ENCODE data around the gene UQCRC2. TPM values are rescaled to one million over a fixed set of nuclear protein-coding genes. Genes with fewer than 3 reads are reported as not detected.

Gene UQCRC2
- total RNA-seq, 1 experiment from 2014 or later: 167 TPM

GRCh38 chr16:22007159-22007508 lies 54.0 kb downstream of the UQCRC2 start:
- Histone ChIP-seq H3K79me2 (ENCODE audit: low read length) (no peaks in the 10 kb centered on the region; the same call in 1 of the 2 replicates), H3K9me2 (replicated peaks; ENCODE audit: insufficient read depth, low read length) (no peaks in the 10 kb centered on the region)

GRCh38 chr16:22007509-22008214 lies 54.5 kb downstream of the UQCRC2 start, which contains the start of gene MOSMO:
MOSMO (plus strand) TSS chr16:22008111; CDS start chr16:22008302, 191 bp downstream.
- H3K9me3 ChIP-seq (ENCODE audit: low read length): no peaks in the 10 kb centered on the region
- peaks cover 23% of the 10 kb centered on the region for H3K4me1 ChIP-seq (ENCODE audit: low read length)
- H3K9me2 ChIP-seq (replicated peaks; ENCODE audit: insufficient read depth, low read length): no peaks in the 10 kb centered on the region
- H3K36me3 ChIP-seq (ENCODE audit: insufficient read depth, low read length): no peaks in the 10 kb centered on the region
- peak within 1 kb of the TSS; percentile 95 for H3K9ac ChIP-seq (ENCODE audit: low read length)
- no peaks in the 10 kb centered on the region for H3K27me3 ChIP-seq (ENCODE audit: low read length)
- no peak within 1 kb of the TSS for H3K27ac ChIP-seq (ENCODE audit: low read length)
- H2AFZ ChIP-seq (ENCODE audit: low read length): peak within 1 kb of the TSS; percentile 98
- peak within 1 kb of the TSS; percentile 98 for H3K4me3 ChIP-seq (ENCODE audit: low read length)
- H3K4me2 ChIP-seq (ENCODE audit: low read depth, low read length, poor library complexity, severe bottlenecking): peak within 1 kb of the TSS; percentile 97
- DNase-seq: peak; percentile 80
- H3K79me2 ChIP-seq (ENCODE audit: low read length): no peaks in the 10 kb centered on the region; the same call in 1 of the 2 replicates
- peaks cover 8% of the 10 kb centered on the region; the same call in 1 of the 2 replicates for H4K20me1 ChIP-seq (ENCODE audit: insufficient read depth, low read depth, low read length)

More at GRCh38 chr16:22007159-22007508, 54.0 kb downstream of the UQCRC2 start:
- Histone ChIP-seq H3K9ac (ENCODE audit: low read length) (peak overlapping the region; percentile 84), H2AFZ (ENCODE audit: low read length) (peak overlapping the region; percentile 98), H3K4me2 (ENCODE audit: low read depth, low read length, poor library complexity, severe bottlenecking) (peak overlapping the region; percentile 92), H3K27me3 (ENCODE audit: low read length) (no peaks in the 10 kb centered on the region), H3K4me1 (ENCODE audit: low read length) (peaks cover 18% of the 10 kb centered on the region), H3K36me3 (ENCODE audit: insufficient read depth, low read length) (no peaks in the 10 kb centered on the region), H3K4me3 (ENCODE audit: low read length) (peak overlapping the region; percentile 85), H4K20me1 (ENCODE audit: insufficient read depth, low read depth, low read length) (peaks cover 2% of the 10 kb centered on the region; the same call in 1 of the 2 replicates), H3K9me3 (ENCODE audit: low read length) (no peaks in the 10 kb centered on the region), H3K27ac (ENCODE audit: low read length) (no peak overlapping the region)
- no peak for DNase-seq

GRCh38 chr16:22008215-22009059 lies 55.3 kb downstream of the UQCRC2 start:
- Histone ChIP-seq H4K20me1 (ENCODE audit: insufficient read depth, low read depth, low read length) (peaks cover 15% of the 10 kb centered on the region; the same call in 1 of the 2 replicates), H3K79me2 (ENCODE audit: low read length) (no peaks in the 10 kb centered on the region; the same call in 1 of the 2 replicates), H3K9ac (ENCODE audit: low read length) (peak overlapping the region; percentile 95)

GRCh38 chr16:22010902-22011301 lies 57.7 kb downstream of the UQCRC2 start:
- Histone ChIP-seq H3K9me3 (ENCODE audit: low read length) (no peaks in the 10 kb centered on the region), H3K27me3 (ENCODE audit: low read length) (no peaks in the 10 kb centered on the region), H3K79me2 (ENCODE audit: low read length) (no peaks in the 10 kb centered on the region; the same call in 1 of the 2 replicates), H3K36me3 (ENCODE audit: insufficient read depth, low read length) (no peaks in the 10 kb centered on the region), H3K27ac (ENCODE audit: low read length) (no peak overlapping the region), H3K9ac (ENCODE audit: low read length) (no peak overlapping the region), H3K4me3 (ENCODE audit: low read length) (no peak overlapping the region), H2AFZ (ENCODE audit: low read length) (no peak overlapping the region), H4K20me1 (ENCODE audit: insufficient read depth, low read depth, low read length) (peaks cover 32% of the 10 kb centered on the region), H3K4me1 (ENCODE audit: low read length) (peaks cover 55% of the 10 kb centered on the region), H3K9me2 (replicated peaks; ENCODE audit: insufficient read depth, low read length) (no peaks in the 10 kb centered on the region), H3K4me2 (ENCODE audit: low read depth, low read length, poor library complexity, severe bottlenecking) (no peak overlapping the region)
- DNase-seq: no peak

More at GRCh38 chr16:22008215-22009059, 55.3 kb downstream of the UQCRC2 start:
- Histone ChIP-seq H3K9me2 (replicated peaks; ENCODE audit: insufficient read depth, low read length) (no peaks in the 10 kb centered on the region), H3K27ac (ENCODE audit: low read length) (no peak overlapping the region), H3K36me3 (ENCODE audit: insufficient read depth, low read length) (no peaks in the 10 kb centered on the region), H3K27me3 (ENCODE audit: low read length) (no peaks in the 10 kb centered on the region), H3K4me2 (ENCODE audit: low read depth, low read length, poor library complexity, severe bottlenecking) (peak overlapping the region; percentile 97), H2AFZ (ENCODE audit: low read length) (peak overlapping the region; percentile 92; the same call in 1 of the 2 replicates), H3K4me3 (ENCODE audit: low read length) (peak overlapping the region; percentile 98), H3K9me3 (ENCODE audit: low read length) (no peaks in the 10 kb centered on the region), H3K4me1 (ENCODE audit: low read length) (peaks cover 31% of the 10 kb centered on the region)
- DNase-seq: peak; percentile 60

GRCh38 chr16:22012241-22012640 lies 59.1 kb downstream of the UQCRC2 start:
- H3K79me2 ChIP-seq (ENCODE audit: low read length): no peaks in the 10 kb centered on the region; the same call in 1 of the 2 replicates
- no peak overlapping the region for H3K9ac ChIP-seq (ENCODE audit: low read length)
- H2AFZ ChIP-seq (ENCODE audit: low read length): no peak overlapping the region
- H4K20me1 ChIP-seq (ENCODE audit: insufficient read depth, low read depth, low read length): peaks cover 46% of the 10 kb centered on the region
- no peak for DNase-seq
- no peaks in the 10 kb centered on the region for H3K36me3 ChIP-seq (ENCODE audit: insufficient read depth, low read length)
- H3K9me2 ChIP-seq (replicated peaks; ENCODE audit: insufficient read depth, low read length): no peaks in the 10 kb centered on the region
- no peak overlapping the region for H3K4me3 ChIP-seq (ENCODE audit: low read length)
- no peaks in the 10 kb centered on the region for H3K9me3 ChIP-seq (ENCODE audit: low read length)
- H3K4me2 ChIP-seq (ENCODE audit: low read depth, low read length, poor library complexity, severe bottlenecking): no peak overlapping the region
- no peak overlapping the region for H3K27ac ChIP-seq (ENCODE audit: low read length)
- H3K27me3 ChIP-seq (ENCODE audit: low read length): no peaks in the 10 kb centered on the region
- peaks cover 49% of the 10 kb centered on the region for H3K4me1 ChIP-seq (ENCODE audit: low read length)

GRCh38 chr16:22013486-22013885 lies 60.3 kb downstream of the UQCRC2 start:
- Histone ChIP-seq H3K4me2 (ENCODE audit: low read depth, low read length, poor library complexity, severe bottlenecking) (peak overlapping the region; percentile 35), H4K20me1 (ENCODE audit: insufficient read depth, low read depth, low read length) (peaks cover 54% of the 10 kb centered on the region), H3K4me1 (ENCODE audit: low read length) (peaks cover 52% of the 10 kb centered on the region), H3K4me3 (ENCODE audit: low read length) (no peak overlapping the region), H3K9ac (ENCODE audit: low read length) (no peak overlapping the region), H3K9me3 (ENCODE audit: low read length) (no peaks in the 10 kb centered on the region), H3K27me3 (ENCODE audit: low read length) (no peaks in the 10 kb centered on the region), H3K79me2 (ENCODE audit: low read length) (no peaks in the 10 kb centered on the region; the same call in 1 of the 2 replicates), H3K9me2 (replicated peaks; ENCODE audit: insufficient read depth, low read length) (no peaks in the 10 kb centered on the region), H2AFZ (ENCODE audit: low read length) (no peak overlapping the region), H3K36me3 (ENCODE audit: insufficient read depth, low read length) (no peaks in the 10 kb centered on the region), H3K27ac (ENCODE audit: low read length) (no peak overlapping the region)
- no peak for DNase-seq

GRCh38 chr16:22014271-22014873 lies 61.2 kb downstream of the UQCRC2 start:
- H3K79me2 ChIP-seq (ENCODE audit: low read length): no peaks in the 10 kb centered on the region
- peak; percentile 58 for DNase-seq

More at GRCh38 chr16:22014271-22014873, 61.2 kb downstream of the UQCRC2 start:
- H3K4me2 ChIP-seq (ENCODE audit: low read depth, low read length, poor library complexity, severe bottlenecking): peak overlapping the region; percentile 35
- peaks cover 62% of the 10 kb centered on the region for H4K20me1 ChIP-seq (ENCODE audit: insufficient read depth, low read depth, low read length)
- no peaks in the 10 kb centered on the region for H3K36me3 ChIP-seq (ENCODE audit: insufficient read depth, low read length)
- H3K4me1 ChIP-seq (ENCODE audit: low read length): peaks cover 44% of the 10 kb centered on the region
- H3K27me3 ChIP-seq (ENCODE audit: low read length): no peaks in the 10 kb centered on the region
- H3K9ac ChIP-seq (ENCODE audit: low read length): no peak overlapping the region
- H2AFZ ChIP-seq (ENCODE audit: low read length): no peak overlapping the region
- H3K4me3 ChIP-seq (ENCODE audit: low read length): no peak overlapping the region
- H3K27ac ChIP-seq (ENCODE audit: low read length): no peak overlapping the region
- H3K9me2 ChIP-seq (replicated peaks; ENCODE audit: insufficient read depth, low read length): no peaks in the 10 kb centered on the region
- H3K9me3 ChIP-seq (ENCODE audit: low read length): no peaks in the 10 kb centered on the region
